IMR-90 (cell line): Measurements from ENCODE around the gene COX8A. TPM values are rescaled to one million over a fixed set of nuclear protein-coding genes. Genes with fewer than 3 reads are reported as not detected.

Experiments
- ATAC-seq: fragments of 200-7000 bp; cut with Tn5 transposase; 2 replicates; pipeline ENCODE4 v1.9.1; 2020; ENCODE audit warnings: low read depth, mild to moderate bottlenecking, moderate library complexity
- BruUV-seq: library from RNA; stranded (reverse); fragments of 400-500 nt; replicated peaks from 2 replicates; lab custom pipeline; 2021; lab: Mats Ljungman, UMichigan
- CTCF ChIA-PET: fragments of 300-600 bp; formaldehyde crosslinking; extraction: SDS; loops from one replicate; lab custom pipeline; 2021; ENCODE audit warnings: antibody characterized with exemption; lab: Yijun Ruan, JAX
- POLR2A ChIA-PET: fragments of 300-600 bp; sonication (Branson Sonifier 250); formaldehyde crosslinking; loops from one replicate; lab custom pipeline; 2022; ENCODE audit warnings: antibody characterized with exemption; ENCODE audit not compliant: unreplicated experiment; lab: Charles Lee
- DNase-seq: peaks from one replicate; pipeline ENCODE4 v3.0.0; 2013
- H2AFZ ChIP-seq: replicated peaks from 2 replicates; pipeline ENCODE3; 2013; ENCODE audit warnings: low read length, mild to moderate bottlenecking; ENCODE audit not compliant: poor library complexity
- H2AK5ac ChIP-seq: 2 replicates; pipeline ENCODE4 v1.6.1; 2013; ENCODE audit warnings: low read depth, low read length, inconsistent platforms
- H2AK9ac ChIP-seq: replicated peaks from 2 replicates; pipeline ENCODE3; 2013; ENCODE audit warnings: mild to moderate bottlenecking, low read depth, low read length, moderate library complexity; ENCODE audit not compliant: poor library complexity
- H2BK120ac ChIP-seq: 2 replicates; pipeline ENCODE4 v1.6.1; 2013; ENCODE audit warnings: low read depth, low read length, inconsistent platforms
- H2BK15ac ChIP-seq: 3 replicates; pipeline ENCODE4 v1.6.1; 2013; ENCODE audit warnings: low read depth, low read length, inconsistent platforms
- H2BK20ac ChIP-seq: 2 replicates; pipeline ENCODE4 v1.6.1; 2013; ENCODE audit warnings: low read depth, mild to moderate bottlenecking, inconsistent platforms, low read length, moderate library complexity
- H2BK5ac ChIP-seq: 2 replicates; pipeline ENCODE4 v1.6.1; 2013; ENCODE audit warnings: mild to moderate bottlenecking, low read depth, low read length, inconsistent platforms; ENCODE audit not compliant: poor library complexity, severe bottlenecking
- H3K14ac ChIP-seq: replicated peaks from 2 replicates; pipeline ENCODE4 v1.6.1; 2013; ENCODE audit warnings: low read depth, low read length, inconsistent platforms
- H3K18ac ChIP-seq: 2 replicates; pipeline ENCODE4 v1.6.1; 2013; ENCODE audit warnings: low read depth, low read length, control low read depth
- H3K23ac ChIP-seq: 2 replicates; pipeline ENCODE4 v1.6.1; 2013; ENCODE audit warnings: low read depth, low read length, inconsistent platforms
- H3K27ac ChIP-seq: 2 replicates; pipeline ENCODE4 v1.5.1; 2013; ENCODE audit warnings: mild to moderate bottlenecking, control low read depth, low read length; ENCODE audit not compliant: insufficient read depth
- H3K27me3 ChIP-seq: 2 replicates; pipeline ENCODE4 v1.6.1; 2013; ENCODE audit warnings: low read length; ENCODE audit not compliant: control insufficient read depth, insufficient read depth
- H3K36me3 ChIP-seq: 2 replicates; pipeline ENCODE4 v1.6.1; 2013; ENCODE audit warnings: low read length, mixed read lengths; ENCODE audit not compliant: control insufficient read depth, insufficient read depth
- H3K4ac ChIP-seq: 2 replicates; pipeline ENCODE4 v1.6.1; 2013; ENCODE audit warnings: low read depth, low read length, inconsistent platforms
- H3K4me1 ChIP-seq: 2 replicates; pipeline ENCODE4 v1.6.1; 2013; ENCODE audit warnings: low read length, mixed read lengths; ENCODE audit not compliant: control insufficient read depth, insufficient read depth
- H3K4me2 ChIP-seq: 2 replicates; pipeline ENCODE4 v1.6.1; 2013; ENCODE audit warnings: low read depth, mild to moderate bottlenecking, control low read depth, low read length, moderate library complexity
- H3K4me3 ChIP-seq: 2 replicates; pipeline ENCODE4 v1.5.1; 2013; ENCODE audit warnings: low read depth, mild to moderate bottlenecking, control low read depth, low read length, moderate library complexity; ENCODE audit not compliant: insufficient read depth
- H3K56ac ChIP-seq: 2 replicates; pipeline ENCODE4 v1.6.1; 2013; ENCODE audit warnings: low read length, inconsistent platforms; ENCODE audit not compliant: insufficient read depth; ENCODE audit errors: extremely low read depth
- H3K79me1 ChIP-seq, 2 experiments: 2 replicates each; pipeline ENCODE4 v1.6.1; 2013; ENCODE audit warnings: low read length in 2 of 2, inconsistent platforms in 1 of 2, low read depth in 1 of 2
- H3K9ac ChIP-seq: 2 replicates; pipeline ENCODE4 v1.6.1; 2013; ENCODE audit warnings: low read depth, low read length, control low read depth
- H3K9me1 ChIP-seq: 2 replicates; pipeline ENCODE4 v1.6.1; 2013; ENCODE audit warnings: low read length, inconsistent platforms; ENCODE audit not compliant: insufficient read depth
- H3K9me3 ChIP-seq: 2 replicates; pipeline ENCODE4 v1.6.1; 2013; ENCODE audit warnings: low read length; ENCODE audit not compliant: control insufficient read depth, insufficient read depth
- H4K20me1 ChIP-seq: 2 replicates; pipeline ENCODE4 v1.6.1; 2013; ENCODE audit warnings: low read length, inconsistent platforms; ENCODE audit not compliant: insufficient read depth
- H4K5ac ChIP-seq: 2 replicates; pipeline ENCODE4 v1.6.1; 2013; ENCODE audit warnings: mild to moderate bottlenecking, low read depth, low read length, control low read depth
- H4K8ac ChIP-seq, 2 experiments: 2 replicates each; pipeline ENCODE4 v1.6.1; 2013; ENCODE audit warnings: low read depth in 2 of 2, low read length in 2 of 2, control low read depth in 1 of 2, inconsistent platforms in 1 of 2
- H4K91ac ChIP-seq: 2 replicates; pipeline ENCODE4 v1.6.1; 2013; ENCODE audit warnings: low read depth, low read length, inconsistent platforms; ENCODE audit not compliant: insufficient read depth
- BHLHE40 ChIP-seq: fragments of 150-350 bp; IDR thresholded peaks from 2 replicates; pipeline ENCODE4 v1.6.1; 2016; ENCODE audit warnings: mild to moderate bottlenecking, low read depth, low read length
- CEBPB ChIP-seq: IDR thresholded peaks from 2 replicates; pipeline ENCODE4 v1.6.1; 2012; ENCODE audit warnings: low read depth, low read length, improper control_type of control experiment
- CHD1 ChIP-seq: IDR thresholded peaks from 2 replicates; pipeline ENCODE4 v1.6.1; 2012; ENCODE audit warnings: low read depth, low read length, improper control_type of control experiment
- CTCF ChIP-seq: conservative IDR thresholded peaks from 2 replicates; pipeline ENCODE4 v1.5.1; 2012; ENCODE audit warnings: mild to moderate bottlenecking, low read depth, low read length, improper control_type of control experiment
- FOS ChIP-seq: fragments of 150-350 bp; IDR thresholded peaks from 2 replicates; pipeline ENCODE4 v1.6.1; 2016; ENCODE audit warnings: low read depth, low read length
- MAFK ChIP-seq: IDR thresholded peaks from 2 replicates; pipeline ENCODE4 v1.6.1; 2012; ENCODE audit warnings: low read depth, low read length, improper control_type of control experiment
- MAZ ChIP-seq: IDR thresholded peaks from 2 replicates; pipeline ENCODE4 v1.6.1; 2012; ENCODE audit warnings: low read depth, mild to moderate bottlenecking, low read length, improper control_type of control experiment, moderate library complexity, borderline replicate concordance
- MXI1 ChIP-seq: IDR thresholded peaks from 2 replicates; pipeline ENCODE4 v1.6.1; 2012; ENCODE audit warnings: low read depth, mild to moderate bottlenecking, low read length, moderate library complexity, borderline replicate concordance
- NFE2L2 ChIP-seq: fragments of 150-350 bp; IDR thresholded peaks from 2 replicates; pipeline ENCODE4 v1.6.1; 2016; ENCODE audit warnings: low read depth, mild to moderate bottlenecking, low read length
- POLR2A ChIP-seq: IDR thresholded peaks from 2 replicates; pipeline ENCODE4 v1.6.1; 2012; ENCODE audit warnings: mild to moderate bottlenecking, low read depth, low read length
- RAD21 ChIP-seq: IDR thresholded peaks from 2 replicates; pipeline ENCODE4 v1.6.1; 2012; ENCODE audit warnings: low read length, improper control_type of control experiment
- RCOR1 ChIP-seq: IDR thresholded peaks from 2 replicates; pipeline ENCODE4 v1.6.1; 2012; ENCODE audit warnings: mild to moderate bottlenecking, low read length, improper control_type of control experiment; ENCODE audit not compliant: insufficient replicate concordance
- RFX5 ChIP-seq: IDR thresholded peaks from 2 replicates; pipeline ENCODE4 v1.8.0; 2012; ENCODE audit warnings: low read depth, mild to moderate bottlenecking, low read length, moderate library complexity
- SMC3 ChIP-seq: fragments of 150-350 bp; IDR thresholded peaks from 2 replicates; pipeline ENCODE4 v1.6.1; 2016; ENCODE audit warnings: low read depth, mild to moderate bottlenecking, antibody characterized with exemption, low read length, moderate library complexity
- WGBS, 2 experiments: methylation state at CpG; one replicate each; pipeline versions ENCODE4 v1.1.5 to v1.1.7; 2013; ENCODE audit warnings: missing lambda C conversion rate in 2 of 2; ENCODE audit not compliant: insufficient read length in 1 of 2; ENCODE audit errors: extremely low coverage in 2 of 2; 5-methylcytosine and 5-hydroxymethylcytosine counted together
- dilution Hi-C: fragments of 300-500 bp; cut with HindIII; formaldehyde crosslinking; loops from one replicate; pipeline ENCODE4 v1.14.3; 2018; ENCODE audit warnings: low sequenced_read_pairs; ENCODE audit not compliant: unreplicated experiment
- in situ Hi-C: fragments of 300-500 bp; cut with MboI; formaldehyde crosslinking; loops from 3 replicates; pipeline ENCODE4 v1.14.3; 2019; ENCODE audit warnings: low sequenced_read_pairs, inconsistent platforms, mixed read lengths
- intact Hi-C: fragments of 100-400 bp; cut with micrococcal nuclease; formaldehyde crosslinking; loops from 2 replicates; pipeline ENCODE4 v1.10.0; 2022
- polyA plus RNA-seq, 3 experiments: library from polyadenylated mRNA; depleted of rRNA; stranded (reverse); fragments of >200 nt; gene quantifications; 2 replicates each; pipeline ENCODE4 v1.2.3, GENCODE V29; 2012; ENCODE audit warnings: low replicate concordance in 1 of 3
- total RNA-seq: library from RNA; depleted of rRNA; stranded (reverse); fragments of >200 nt; gene quantifications from 2 replicates; pipeline ENCODE4 v1.2.3, GENCODE V29; 2012
- TF ChIP-seq, protein P1 (sequence below): fragments of 150-350 bp; IDR thresholded peaks from 2 replicates; pipeline ENCODE4 v1.6.1; 2017; ENCODE audit warnings: mild to moderate bottlenecking, antibody characterized with exemption, low read length, low read depth
- TF ChIP-seq, protein P2 (sequence below): fragments of 150-350 bp; IDR thresholded peaks from 2 replicates; pipeline ENCODE4 v1.6.1; 2016; ENCODE audit warnings: low read depth, mild to moderate bottlenecking, low read length, moderate library complexity, borderline replicate concordance

The COX8A gene
- total and polyA plus RNA-seq, 2 of the 4 experiments (the other 2 are of a cell fraction), result 250 to 598 TPM

DNA sequence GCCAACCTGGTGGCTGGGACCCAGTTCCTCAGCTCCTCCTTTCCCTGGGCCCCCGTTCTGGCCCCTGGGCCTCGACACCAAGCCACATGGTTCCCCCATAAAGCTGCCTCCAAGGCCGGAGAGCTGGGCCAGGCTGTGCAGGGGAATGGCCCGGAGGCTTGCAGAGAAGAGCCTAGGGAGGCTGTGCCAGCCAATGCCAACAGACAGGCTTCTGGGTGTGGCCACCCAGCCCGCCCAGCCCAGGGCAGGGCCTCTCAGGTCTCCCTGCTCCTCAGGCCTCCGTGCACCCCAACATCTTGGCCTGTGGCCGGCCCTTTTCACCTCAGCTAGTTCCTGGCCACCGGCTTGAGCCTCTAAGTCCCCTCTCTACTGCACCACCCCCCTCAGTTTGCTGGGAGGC is 43.9 kb downstream of the COX8A start:
- Histone ChIP-seq H3K4ac (no peak overlapping the region), H2BK15ac (no peak overlapping the region), H3K27ac (no peak overlapping the region), H2BK20ac (no peak overlapping the region), H3K56ac (no peak overlapping the region), H3K9me1 (no peaks in the 10 kb centered on the region), H3K14ac (no peak overlapping the region), H3K4me3 (no peak overlapping the region), H4K8ac (no peak overlapping the region), H2AK5ac (no peak overlapping the region), H3K79me1 (no peaks in the 10 kb centered on the region), H2AK9ac (no peak overlapping the region), H3K9me3 (no peaks in the 10 kb centered on the region), H3K36me3 (no peaks in the 10 kb centered on the region), H3K27me3 (peaks cover 9% of the 10 kb centered on the region), H3K18ac (no peak overlapping the region), H3K23ac (no peak overlapping the region), H4K91ac (no peak overlapping the region), H2BK120ac (no peak overlapping the region), H4K20me1 (0 out of 2 replicates have a peak, but pooled peaks cover 8% of the 10 kb centered on the region), H4K5ac (no peak overlapping the region), H2BK5ac (no peak overlapping the region), H3K4me1 (no peaks in the 10 kb centered on the region), H2AFZ (no peak overlapping the region), H3K4me2 (no peak overlapping the region), H3K9ac (no peak overlapping the region)
- in situ Hi-C loops (no loop called here), dilution Hi-C loops (no loop called here), intact Hi-C loops (no loop called here)
- ChIA-PET POLR2A (interaction anchor here (0.6 kb wide), 1 partner anchor 17 kb away, joined by 4 read pairs; the partner anchor contains the start of gene FLRT1), CTCF (no interaction called here)
- WGBS, 2 experiments, result no CpG with 5 or more reads among the region's 8 CpGs
- no TSS peak for BruUV-seq
- TF ChIP-seq POLR2A (no peak), MAZ (no peak), CTCF (no peak), MXI1 (no peak), MAFK (no peak), SMC3 (no peak), RFX5 (no peak), NFE2L2 (no peak), CEBPB (no peak), RCOR1 (no peak), FOS (no peak), CHD1 (no peak), RAD21 (no peak), BHLHE40 (no peak)
- TF ChIP-seq, protein P1, sequence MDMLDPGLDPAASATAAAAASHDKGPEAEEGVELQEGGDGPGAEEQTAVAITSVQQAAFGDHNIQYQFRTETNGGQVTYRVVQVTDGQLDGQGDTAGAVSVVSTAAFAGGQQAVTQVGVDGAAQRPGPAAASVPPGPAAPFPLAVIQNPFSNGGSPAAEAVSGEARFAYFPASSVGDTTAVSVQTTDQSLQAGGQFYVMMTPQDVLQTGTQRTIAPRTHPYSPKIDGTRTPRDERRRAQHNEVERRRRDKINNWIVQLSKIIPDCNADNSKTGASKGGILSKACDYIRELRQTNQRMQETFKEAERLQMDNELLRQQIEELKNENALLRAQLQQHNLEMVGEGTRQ, result no peak
- TF ChIP-seq, protein P2, sequence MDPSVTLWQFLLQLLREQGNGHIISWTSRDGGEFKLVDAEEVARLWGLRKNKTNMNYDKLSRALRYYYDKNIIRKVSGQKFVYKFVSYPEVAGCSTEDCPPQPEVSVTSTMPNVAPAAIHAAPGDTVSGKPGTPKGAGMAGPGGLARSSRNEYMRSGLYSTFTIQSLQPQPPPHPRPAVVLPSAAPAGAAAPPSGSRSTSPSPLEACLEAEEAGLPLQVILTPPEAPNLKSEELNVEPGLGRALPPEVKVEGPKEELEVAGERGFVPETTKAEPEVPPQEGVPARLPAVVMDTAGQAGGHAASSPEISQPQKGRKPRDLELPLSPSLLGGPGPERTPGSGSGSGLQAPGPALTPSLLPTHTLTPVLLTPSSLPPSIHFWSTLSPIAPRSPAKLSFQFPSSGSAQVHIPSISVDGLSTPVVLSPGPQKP, result no peak
- ATAC-seq (no peak), DNase-seq (no peak)
